PC-9 (cell line): ENCODE measurements around the gene ERN1. TPM values are rescaled to one million over a fixed set of nuclear protein-coding genes. Genes with fewer than 3 reads are reported as not detected.

Experiments
- BruUV-seq: library from RNA; stranded (reverse); fragments of 400-500 nt; replicated peaks from 2 replicates; lab custom pipeline; 2021; lab: Mats Ljungman, UMichigan
- CTCF ChIA-PET: fragments of 300-600 bp; sonication (Branson Sonifier 250); formaldehyde crosslinking; loops from one replicate; lab custom pipeline; 2022; ENCODE audit warnings: antibody characterized with exemption; lab: Charles Lee
- POLR2A ChIA-PET: fragments of 300-600 bp; sonication (Branson Sonifier 250); formaldehyde crosslinking; loops from one replicate; lab custom pipeline; 2022; ENCODE audit warnings: antibody characterized with exemption; ENCODE audit not compliant: unreplicated experiment; lab: Charles Lee
- DNase-seq, 2 experiments: peaks; one replicate each; pipeline versions ENCODE4 v3.0.0 to v3.0.0-alpha.2; 2015 to 2022; ENCODE audit warnings: mixed read lengths in 1 of 2
- H2AFZ ChIP-seq: fragments of 200-600 bp; sonication (generic); 2 replicates; pipeline ENCODE4 v1.8.1; 2017; ENCODE audit warnings: antibody characterized with exemption
- H3F3A ChIP-seq: fragments of 200-600 bp; sonication (generic); 2 replicates; pipeline ENCODE4 v1.8.1; 2017; ENCODE audit warnings: antibody characterized with exemption, mild to moderate bottlenecking, low read depth; ENCODE audit not compliant: insufficient read depth
- H3K27ac ChIP-seq: fragments of 200-600 bp; sonication (generic); 2 replicates; pipeline ENCODE4 v1.6.1; 2016; ENCODE audit warnings: mixed run types
- H3K27me3 ChIP-seq: fragments of 200-600 bp; sonication (generic); 2 replicates; pipeline ENCODE4 v1.6.1; 2016; ENCODE audit warnings: low read depth, mixed run types; ENCODE audit not compliant: insufficient read depth
- H3K36me3 ChIP-seq: fragments of 200-600 bp; sonication (generic); 2 replicates; pipeline ENCODE4 v1.6.1; 2016; ENCODE audit warnings: low read depth, mixed run types
- H3K4me1 ChIP-seq: fragments of 200-600 bp; sonication (generic); replicated peaks from 2 replicates; pipeline ENCODE4 v1.6.1; 2016; ENCODE audit warnings: mixed run types; ENCODE audit not compliant: insufficient read depth
- H3K4me2 ChIP-seq: fragments of 200-600 bp; sonication (generic); 2 replicates; pipeline ENCODE4 v1.6.1; 2017; ENCODE audit warnings: mixed run types
- H3K4me3 ChIP-seq: fragments of 200-600 bp; sonication (generic); 2 replicates; pipeline ENCODE4 v1.6.1; 2016; ENCODE audit warnings: mixed run types
- H3K79me2 ChIP-seq: fragments of 200-600 bp; sonication (generic); 2 replicates; pipeline ENCODE4 v1.6.1; 2017; ENCODE audit warnings: low read depth, mixed run types
- H3K9me2 ChIP-seq: fragments of 200-600 bp; sonication (generic); 2 replicates; pipeline ENCODE4 v1.8.1; 2017; ENCODE audit warnings: mild to moderate bottlenecking; ENCODE audit not compliant: insufficient read depth
- H3K9me3 ChIP-seq: fragments of 200-600 bp; sonication (generic); 2 replicates; pipeline ENCODE4 v1.8.1; 2016; ENCODE audit warnings: low read depth; ENCODE audit not compliant: insufficient read depth
- H4K20me1 ChIP-seq: fragments of 200-600 bp; sonication (generic); 2 replicates; pipeline ENCODE4 v1.8.1; 2017; ENCODE audit not compliant: insufficient read depth
- EZH2 ChIP-seq: fragments of 200-600 bp; sonication (generic); IDR thresholded peaks from 2 replicates; pipeline ENCODE4 v1.8.0; 2017; ENCODE audit warnings: antibody characterized with exemption, low read depth
- intact Hi-C: fragments of 100-400 bp; cut with micrococcal nuclease; formaldehyde crosslinking; loops from one replicate; pipeline ENCODE4 v1.10.0; 2022; ENCODE audit not compliant: unreplicated experiment
- total RNA-seq: library from RNA; stranded (reverse); gene quantifications from 2 replicates; pipeline ENCODE4 v1.2.3, GENCODE V29; 2021
- TF ChIP-seq, protein P1 (sequence below): fragments of 200-600 bp; sonication (generic); conservative IDR thresholded peaks from 2 replicates; pipeline ENCODE4 v1.6.1; 2017; ENCODE audit warnings: mixed run types, antibody characterized with exemption, mild to moderate bottlenecking, moderate library complexity

Gene ERN1
- total RNA-seq, 1 experiment from 2014 or later: 9.2 TPM

DNA sequence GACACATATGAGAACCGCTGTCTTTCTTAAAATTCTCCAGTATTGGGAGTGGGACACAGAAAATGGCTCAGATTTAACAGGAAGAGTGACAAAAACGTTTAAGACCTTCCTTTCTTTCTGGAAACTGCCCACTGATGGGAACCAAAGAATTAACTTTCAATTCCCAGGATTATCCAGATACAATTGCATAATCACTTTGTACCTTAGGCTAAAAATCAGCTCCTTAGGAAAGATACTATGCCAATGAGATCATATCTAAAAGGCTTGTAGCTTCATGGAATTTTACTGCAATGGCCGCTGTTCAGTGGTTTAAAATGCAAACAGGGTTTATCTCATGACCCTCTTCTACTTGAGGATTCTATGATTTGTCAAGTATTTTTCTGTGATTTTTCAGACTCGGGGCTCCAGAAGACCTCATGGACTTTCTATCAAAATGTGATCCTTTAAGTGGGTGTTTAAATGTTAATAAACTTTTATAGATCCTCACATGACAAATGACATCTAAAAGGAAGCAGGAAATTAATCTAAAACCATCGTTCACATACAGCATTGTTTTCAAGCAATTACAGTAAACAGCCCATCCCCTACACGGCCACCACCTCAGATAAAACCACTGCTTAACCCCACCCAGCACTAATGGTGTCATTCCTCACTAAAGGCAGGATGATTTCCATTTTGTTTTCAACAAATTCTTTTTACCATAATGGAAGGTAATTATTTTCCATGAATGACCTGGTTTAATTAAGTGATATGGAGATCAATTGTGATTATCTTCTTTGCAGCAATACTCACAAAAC lies 31.6 kb upstream of the ERN1 start:
- Histone ChIP-seq H3K36me3 (no peaks in the 10 kb centered on the region), H3K9me3 (no peaks in the 10 kb centered on the region), H3K4me1 (peaks cover 12% of the 10 kb centered on the region), H2AFZ (no peak overlapping the region), H3K4me3 (no peak overlapping the region), H3K4me2 (no peak overlapping the region), H3K79me2 (no peaks in the 10 kb centered on the region), H3K27ac (no peak overlapping the region), H4K20me1 (no peaks in the 10 kb centered on the region), H3K9me2 (0 out of 2 replicates have a peak, but pooled peaks cover 4% of the 10 kb centered on the region), H3K27me3 (no peaks in the 10 kb centered on the region), H3F3A (no peaks in the 10 kb centered on the region; the same call in 1 of the 2 replicates)
- ChIA-PET CTCF (no interaction called here), POLR2A (no interaction called here)
- intact Hi-C loops: no loop called here
- DNase-seq: no peak
- BruUV-seq: no TSS peak
- TF ChIP-seq EZH2: no peak
- TF ChIP-seq, protein P1, sequence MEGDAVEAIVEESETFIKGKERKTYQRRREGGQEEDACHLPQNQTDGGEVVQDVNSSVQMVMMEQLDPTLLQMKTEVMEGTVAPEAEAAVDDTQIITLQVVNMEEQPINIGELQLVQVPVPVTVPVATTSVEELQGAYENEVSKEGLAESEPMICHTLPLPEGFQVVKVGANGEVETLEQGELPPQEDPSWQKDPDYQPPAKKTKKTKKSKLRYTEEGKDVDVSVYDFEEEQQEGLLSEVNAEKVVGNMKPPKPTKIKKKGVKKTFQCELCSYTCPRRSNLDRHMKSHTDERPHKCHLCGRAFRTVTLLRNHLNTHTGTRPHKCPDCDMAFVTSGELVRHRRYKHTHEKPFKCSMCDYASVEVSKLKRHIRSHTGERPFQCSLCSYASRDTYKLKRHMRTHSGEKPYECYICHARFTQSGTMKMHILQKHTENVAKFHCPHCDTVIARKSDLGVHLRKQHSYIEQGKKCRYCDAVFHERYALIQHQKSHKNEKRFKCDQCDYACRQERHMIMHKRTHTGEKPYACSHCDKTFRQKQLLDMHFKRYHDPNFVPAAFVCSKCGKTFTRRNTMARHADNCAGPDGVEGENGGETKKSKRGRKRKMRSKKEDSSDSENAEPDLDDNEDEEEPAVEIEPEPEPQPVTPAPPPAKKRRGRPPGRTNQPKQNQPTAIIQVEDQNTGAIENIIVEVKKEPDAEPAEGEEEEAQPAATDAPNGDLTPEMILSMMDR: no peak

DNA sequence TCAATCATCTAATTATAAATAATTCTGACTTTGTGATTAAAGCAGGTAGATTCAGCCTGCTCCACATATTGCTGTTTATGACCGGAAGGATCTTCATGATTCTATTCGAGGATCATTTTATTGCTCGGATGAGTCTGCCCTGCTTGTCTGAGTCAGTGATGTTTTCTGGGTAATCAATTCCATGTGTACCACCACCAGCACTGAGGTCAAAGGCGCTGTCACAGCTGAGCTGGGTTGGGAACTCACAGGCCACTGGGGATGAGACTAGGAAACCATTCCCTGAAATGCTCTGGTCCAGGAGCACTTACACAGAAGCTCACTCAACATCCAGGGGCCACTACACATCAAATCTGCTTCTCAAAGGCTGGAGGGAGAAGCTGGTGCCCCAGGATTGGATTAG lies 30.4 kb upstream of the ERN1 start:
- ChIA-PET POLR2A (no interaction called here), CTCF (no interaction called here)
- H3K4me3 ChIP-seq: no peak overlapping the region
- intact Hi-C loops: no loop called here
- no peaks in the 10 kb centered on the region for H3K9me3 ChIP-seq
- BruUV-seq: no TSS peak
- no peak overlapping the region for H2AFZ ChIP-seq
- no peaks in the 10 kb centered on the region; the same call in 1 of the 2 replicates for H3F3A ChIP-seq
- H3K27me3 ChIP-seq: no peaks in the 10 kb centered on the region
- H4K20me1 ChIP-seq: no peaks in the 10 kb centered on the region
- TF ChIP-seq, protein P1: no peak
- no peaks in the 10 kb centered on the region for H3K79me2 ChIP-seq
- no peaks in the 10 kb centered on the region for H3K36me3 ChIP-seq
- no peak overlapping the region for H3K4me2 ChIP-seq
- no peak for DNase-seq
- H3K4me1 ChIP-seq: peaks cover 12% of the 10 kb centered on the region
- no peak overlapping the region for H3K27ac ChIP-seq
- 0 out of 2 replicates have a peak, but pooled peaks cover 4% of the 10 kb centered on the region for H3K9me2 ChIP-seq

DNA sequence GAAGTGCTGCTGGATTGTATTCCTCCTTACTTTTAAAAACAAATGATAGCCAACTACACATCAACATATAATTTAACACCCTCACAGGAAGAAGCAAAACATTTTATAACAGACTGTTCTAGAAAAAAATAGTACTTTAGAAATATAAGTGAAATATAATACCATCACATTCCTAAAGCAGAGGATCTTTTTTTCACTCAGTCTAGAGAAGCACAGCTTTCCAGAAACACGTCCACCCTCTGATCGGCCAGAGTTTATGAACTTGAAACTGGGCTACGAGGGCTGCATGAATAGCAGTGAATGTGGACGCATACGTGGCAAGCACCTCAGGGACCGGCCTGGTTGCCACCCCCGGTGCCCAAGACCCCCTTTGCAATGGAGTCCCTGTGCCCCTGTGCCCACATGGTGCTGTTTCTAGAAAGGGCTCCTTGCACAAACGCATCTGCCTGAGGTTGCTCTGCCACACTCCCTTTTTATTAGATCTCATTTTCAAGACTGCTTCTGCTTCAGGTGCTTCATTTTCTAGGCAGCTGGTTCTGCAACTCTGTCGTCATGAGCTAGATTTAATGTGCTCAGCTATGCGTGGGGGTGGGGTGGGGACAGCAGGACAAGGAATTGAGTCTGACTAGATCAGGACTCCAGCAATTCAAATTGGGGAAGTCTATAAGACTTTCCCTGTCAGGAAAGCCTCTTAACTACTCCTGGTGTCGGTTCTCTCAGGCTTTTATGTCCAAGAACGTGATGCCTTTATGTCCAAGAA lies 29.1 kb upstream of the ERN1 start:
- Histone ChIP-seq H3K4me2 (peak overlapping the region; percentile 26; the same call in 1 of the 2 replicates), H2AFZ (no peak overlapping the region), H3K79me2 (no peaks in the 10 kb centered on the region), H3K4me3 (no peak overlapping the region), H3K27me3 (no peaks in the 10 kb centered on the region), H3K36me3 (no peaks in the 10 kb centered on the region), H3K9me2 (0 out of 2 replicates have a peak, but pooled peaks cover 4% of the 10 kb centered on the region), H4K20me1 (no peaks in the 10 kb centered on the region), H3F3A (no peaks in the 10 kb centered on the region; the same call in 1 of the 2 replicates), H3K4me1 (peaks cover 12% of the 10 kb centered on the region), H3K9me3 (no peaks in the 10 kb centered on the region), H3K27ac (no peak overlapping the region)
- intact Hi-C loops: no loop called here
- no peak for TF ChIP-seq EZH2
- TF ChIP-seq, protein P1: no peak
- ChIA-PET CTCF (interaction anchor here (0.6 kb wide), 2 partner anchors 72 to 149 kb away, joined by 3 read pairs; no protein-coding TSS in a partner anchor), POLR2A (interaction anchor here (0.6 to 0.8 kb wide), 3 partner anchors 12 to 132 kb away, joined by 3 to 15 read pairs (median 3); no protein-coding TSS in a partner anchor)
- no TSS peak for BruUV-seq
- peak; percentile 52 to 57 for DNase-seq
